ENCODE data around the gene YTHDF2.
"Not testable (repeated sequence)": the region's sequence is repeated elsewhere in the genome, so short reads cannot be mapped to it uniquely, and the experiment has no call there.

The YTHDF2 gene

GRCh38 chr1:28736450-28737306 lies at the start of gene YTHDF2:
Gene YTHDF2, plus strand, starts transcription at chr1:28736940. Its CDS starts 181 bp downstream, at chr1:28737121.
- Histone ChIP-seq H3K4me1 (peaks cover 28% of the 10 kb centered on the region), H3K36me3 (replicated peaks) (peaks cover 45% of the 10 kb centered on the region), H3K9me3 (no peaks in the 10 kb centered on the region), H3K4me3 (peak within 1 kb of the TSS; percentile 94), H3K27me3 (ENCODE audit: low read depth) (no peaks in the 10 kb centered on the region)
- in situ Hi-C loops (cut with MboI; ENCODE audit: low sequenced_read_pairs), result no loop called here
- DNase-seq (ENCODE audit: low spot score in 2 of 2), result peak; percentile 95 to 98

- H3K4me3 ChIP-seq; H3K27me3 ChIP-seq (ENCODE audit: low read depth); DNase-seq (ENCODE audit: low spot score in 2 of 2); H3K4me1 ChIP-seq; H3K9me3 ChIP-seq; H3K36me3 ChIP-seq (replicated peaks); in situ Hi-C loops (cut with MboI; ENCODE audit: low sequenced_read_pairs): not testable (repeated sequence)
Measured at GRCh38 chr1:28691627-28692026, 45.1 kb upstream of the YTHDF2 start.

- Histone ChIP-seq H3K36me3 (replicated peaks) (peaks cover 31% of the 10 kb centered on the region), H3K4me1 (no peaks in the 10 kb centered on the region), H3K27me3 (ENCODE audit: low read depth) (no peaks in the 10 kb centered on the region), H3K9me3 (no peaks in the 10 kb centered on the region), H3K4me3 (no peak overlapping the region)
- in situ Hi-C loops (cut with MboI; ENCODE audit: low sequenced_read_pairs), result no loop called here
- DNase-seq (ENCODE audit: low spot score in 2 of 2), result no peak
Measured at GRCh38 chr1:28703629-28704028, 33.1 kb upstream of the YTHDF2 start.

GRCh38 chr1:28716336-28716735 lies 20.4 kb upstream of the YTHDF2 start:
- peaks cover 11% of the 10 kb centered on the region for H3K36me3 ChIP-seq (replicated peaks)
- in situ Hi-C loops (cut with MboI; ENCODE audit: low sequenced_read_pairs), result no loop called here
- no peaks in the 10 kb centered on the region for H3K4me1 ChIP-seq
- H3K9me3 ChIP-seq, result no peaks in the 10 kb centered on the region
- H3K27me3 ChIP-seq (ENCODE audit: low read depth), result no peaks in the 10 kb centered on the region
- H3K4me3 ChIP-seq, result no peak overlapping the region
- DNase-seq (ENCODE audit: low spot score in 2 of 2), result no peak

GRCh38 chr1:28718166-28718565 lies 18.6 kb upstream of the YTHDF2 start:
- in situ Hi-C loops (cut with MboI; ENCODE audit: low sequenced_read_pairs), result no loop called here
- H3K9me3 ChIP-seq, result no peaks in the 10 kb centered on the region
- no peak overlapping the region for H3K4me3 ChIP-seq
- H3K36me3 ChIP-seq (replicated peaks), result peaks cover 7% of the 10 kb centered on the region
- no peak for DNase-seq (ENCODE audit: low spot score in 2 of 2)
- no peaks in the 10 kb centered on the region for H3K27me3 ChIP-seq (ENCODE audit: low read depth)
- H3K4me1 ChIP-seq, result no peaks in the 10 kb centered on the region

- DNase-seq (ENCODE audit: low spot score in 2 of 2), result no peak
- no peaks in the 10 kb centered on the region for H3K27me3 ChIP-seq (ENCODE audit: low read depth)
- no peaks in the 10 kb centered on the region for H3K4me1 ChIP-seq
- no peaks in the 10 kb centered on the region for H3K9me3 ChIP-seq
- peaks cover 7% of the 10 kb centered on the region for H3K36me3 ChIP-seq (replicated peaks)
- in situ Hi-C loops (cut with MboI; ENCODE audit: low sequenced_read_pairs), result no loop called here
- no peak overlapping the region for H3K4me3 ChIP-seq
Measured at GRCh38 chr1:28718586-28719331, 18.0 kb upstream of the YTHDF2 start.

GRCh38 chr1:28719332-28719619 lies 17.5 kb upstream of the YTHDF2 start:
- Histone ChIP-seq H3K4me3 (no peak overlapping the region), H3K27me3 (ENCODE audit: low read depth) (no peaks in the 10 kb centered on the region), H3K9me3 (no peaks in the 10 kb centered on the region), H3K36me3 (replicated peaks) (peaks cover 3% of the 10 kb centered on the region), H3K4me1 (no peaks in the 10 kb centered on the region)
- DNase-seq (ENCODE audit: low spot score in 2 of 2), result no peak
- in situ Hi-C loops (cut with MboI; ENCODE audit: low sequenced_read_pairs), result no loop called here

GRCh38 chr1:28720376-28720775 lies 16.4 kb upstream of the YTHDF2 start:
- Histone ChIP-seq H3K4me3 (no peak overlapping the region), H3K27me3 (ENCODE audit: low read depth) (no peaks in the 10 kb centered on the region), H3K9me3 (no peaks in the 10 kb centered on the region), H3K36me3 (replicated peaks) (no peaks in the 10 kb centered on the region), H3K4me1 (no peaks in the 10 kb centered on the region)
- DNase-seq (ENCODE audit: low spot score in 2 of 2), result no peak
- in situ Hi-C loops (cut with MboI; ENCODE audit: low sequenced_read_pairs), result no loop called here

- in situ Hi-C loops (cut with MboI; ENCODE audit: low sequenced_read_pairs); H3K4me3 ChIP-seq; DNase-seq (ENCODE audit: low spot score in 2 of 2); H3K9me3 ChIP-seq; H3K36me3 ChIP-seq (replicated peaks); H3K4me1 ChIP-seq; H3K27me3 ChIP-seq (ENCODE audit: low read depth): not testable (repeated sequence)
Measured at GRCh38 chr1:28721927-28722326, 14.8 kb upstream of the YTHDF2 start.

GRCh38 chr1:28725365-28725764 lies 11.4 kb upstream of the YTHDF2 start:
- H3K27me3 ChIP-seq (ENCODE audit: low read depth); H3K9me3 ChIP-seq; H3K4me1 ChIP-seq; DNase-seq (ENCODE audit: low spot score in 2 of 2); H3K36me3 ChIP-seq (replicated peaks); H3K4me3 ChIP-seq; in situ Hi-C loops (cut with MboI; ENCODE audit: low sequenced_read_pairs): not testable (repeated sequence)

- no peak for DNase-seq (ENCODE audit: low spot score in 2 of 2)
- peak overlapping the region; percentile 94 for H3K4me3 ChIP-seq
- in situ Hi-C loops (cut with MboI; ENCODE audit: low sequenced_read_pairs), result no loop called here
Measured at GRCh38 chr1:28735961-28736449, 735 bp upstream of the YTHDF2 start.

GRCh38 chr1:28737307-28738132 lies 780 bp downstream of the YTHDF2 start:
- Histone ChIP-seq H3K4me1 (peaks cover 28% of the 10 kb centered on the region), H3K9me3 (no peaks in the 10 kb centered on the region), H3K27me3 (ENCODE audit: low read depth) (no peaks in the 10 kb centered on the region), H3K36me3 (replicated peaks) (peaks cover 53% of the 10 kb centered on the region), H3K4me3 (peak overlapping the region; percentile 94)
- peak; percentile 72 to 80 for DNase-seq (ENCODE audit: low spot score in 2 of 2)
- in situ Hi-C loops (cut with MboI; ENCODE audit: low sequenced_read_pairs), result no loop called here

More at GRCh38 chr1:28735961-28736449, 735 bp upstream of the YTHDF2 start:
- Histone ChIP-seq H3K9me3 (no peaks in the 10 kb centered on the region), H3K4me1 (peaks cover 28% of the 10 kb centered on the region), H3K36me3 (replicated peaks) (peaks cover 38% of the 10 kb centered on the region), H3K27me3 (ENCODE audit: low read depth) (no peaks in the 10 kb centered on the region)

GRCh38 chr1:28740118-28740517 lies 3.4 kb downstream of the YTHDF2 start:
- H3K27me3 ChIP-seq (ENCODE audit: low read depth), result no peaks in the 10 kb centered on the region
- H3K36me3 ChIP-seq (replicated peaks), result peaks cover 78% of the 10 kb centered on the region
- H3K4me1 ChIP-seq, result peaks cover 33% of the 10 kb centered on the region
- in situ Hi-C loops (cut with MboI; ENCODE audit: low sequenced_read_pairs), result no loop called here
- no peak overlapping the region for H3K4me3 ChIP-seq
- no peaks in the 10 kb centered on the region for H3K9me3 ChIP-seq
- DNase-seq (ENCODE audit: low spot score in 2 of 2), result no peak

Data from HAP-1 (cell line).